ENCODE data around the gene ISLR2.
"Not testable (repeated sequence)": the region's sequence is repeated elsewhere in the genome, so short reads cannot be mapped to it uniquely, and the experiment has no call there.

Gene ISLR2, protein sequence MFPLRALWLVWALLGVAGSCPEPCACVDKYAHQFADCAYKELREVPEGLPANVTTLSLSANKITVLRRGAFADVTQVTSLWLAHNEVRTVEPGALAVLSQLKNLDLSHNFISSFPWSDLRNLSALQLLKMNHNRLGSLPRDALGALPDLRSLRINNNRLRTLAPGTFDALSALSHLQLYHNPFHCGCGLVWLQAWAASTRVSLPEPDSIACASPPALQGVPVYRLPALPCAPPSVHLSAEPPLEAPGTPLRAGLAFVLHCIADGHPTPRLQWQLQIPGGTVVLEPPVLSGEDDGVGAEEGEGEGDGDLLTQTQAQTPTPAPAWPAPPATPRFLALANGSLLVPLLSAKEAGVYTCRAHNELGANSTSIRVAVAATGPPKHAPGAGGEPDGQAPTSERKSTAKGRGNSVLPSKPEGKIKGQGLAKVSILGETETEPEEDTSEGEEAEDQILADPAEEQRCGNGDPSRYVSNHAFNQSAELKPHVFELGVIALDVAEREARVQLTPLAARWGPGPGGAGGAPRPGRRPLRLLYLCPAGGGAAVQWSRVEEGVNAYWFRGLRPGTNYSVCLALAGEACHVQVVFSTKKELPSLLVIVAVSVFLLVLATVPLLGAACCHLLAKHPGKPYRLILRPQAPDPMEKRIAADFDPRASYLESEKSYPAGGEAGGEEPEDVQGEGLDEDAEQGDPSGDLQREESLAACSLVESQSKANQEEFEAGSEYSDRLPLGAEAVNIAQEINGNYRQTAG

DNA sequence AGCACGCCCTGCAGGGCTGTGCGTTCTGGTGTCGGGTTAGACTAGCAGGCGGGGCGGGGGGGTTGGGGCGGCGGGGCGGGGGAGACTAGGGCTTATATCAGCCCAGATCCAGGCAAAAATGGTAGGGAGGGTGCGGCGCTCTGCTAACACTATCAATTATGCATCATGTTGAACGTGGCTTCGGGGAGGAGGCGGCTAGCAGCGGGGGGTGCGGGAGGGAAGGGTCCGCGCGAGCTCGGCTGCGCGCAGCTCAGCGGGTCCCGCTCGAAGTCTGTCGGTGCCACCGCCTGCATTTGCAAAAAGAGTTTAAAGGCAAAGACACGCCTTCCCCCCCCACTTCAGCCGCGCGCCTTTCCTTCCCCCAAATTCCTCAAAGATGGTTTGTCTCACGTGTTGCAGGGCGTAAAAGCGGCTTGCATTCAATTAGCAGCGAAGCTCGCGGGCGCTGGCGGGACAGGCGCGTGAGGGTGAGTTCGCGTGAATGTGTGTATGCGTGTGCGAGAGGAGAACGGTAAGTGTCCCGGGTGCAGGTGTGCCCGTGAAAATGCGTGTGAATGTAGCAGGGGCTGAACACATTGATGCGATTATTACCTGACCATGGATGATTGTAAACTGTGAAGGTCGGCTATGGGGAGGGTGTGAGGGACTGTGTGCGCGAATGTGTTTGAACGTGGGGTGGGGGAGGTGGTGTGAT, at the start of gene ISLR2:
Gene ISLR2, plus strand, starts transcription at position 432 of the 694 bp plus-strand sequence. CDS start 2,169 bp downstream, outside the sequence.
- no peak for DNase-seq (ENCODE audit: low read depth)

DNA sequence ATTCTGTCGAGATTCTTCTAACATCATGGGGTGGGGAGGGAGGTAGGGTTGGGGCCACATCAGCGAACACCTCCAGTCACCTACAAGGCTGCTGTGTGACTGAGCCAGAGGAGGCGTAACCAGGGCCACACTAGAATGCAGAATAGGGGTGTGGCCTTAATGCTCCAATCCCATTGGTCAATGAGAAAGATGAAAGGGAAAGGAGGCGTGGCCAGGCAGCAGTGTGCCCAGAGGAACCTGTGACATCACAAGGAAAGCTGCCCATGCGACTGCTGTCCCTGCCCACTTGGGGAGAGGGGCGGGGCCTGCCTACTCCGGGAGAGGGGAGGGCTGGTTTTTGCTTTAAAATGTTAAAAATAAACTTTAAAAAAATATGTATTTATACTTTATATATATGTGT, 47.9 kb upstream of the ISLR2 start, which contains the start of gene GOLGA6A:
Gene GOLGA6A, minus strand, starts transcription at position 101 of the 400 bp plus-strand sequence. Its CDS starts 41 bp downstream, at position 60.
- DNase-seq (ENCODE audit: low read depth), result not testable (repeated sequence)

DNA sequence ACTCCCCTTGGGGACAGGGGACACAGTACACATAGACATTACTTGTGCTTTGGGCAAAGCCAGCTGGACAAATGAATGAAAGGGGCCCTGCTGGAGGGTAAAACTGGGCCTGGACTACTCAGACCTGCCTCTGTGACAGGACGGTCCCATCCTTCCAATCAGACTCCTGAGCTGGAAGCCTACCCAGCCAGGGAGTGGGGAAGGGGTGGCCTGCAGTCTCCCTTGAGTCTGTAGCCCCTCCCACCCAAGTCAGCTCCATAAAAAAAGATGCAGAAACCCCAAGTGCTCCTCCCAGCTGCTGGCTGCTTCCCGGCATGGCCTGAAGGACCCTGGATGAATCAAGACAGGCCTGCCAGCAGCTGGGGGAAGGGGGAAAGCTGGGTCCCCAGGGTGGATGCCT, 35.8 kb upstream of the ISLR2 start:
- DNase-seq (ENCODE audit: low read depth), result not testable (repeated sequence)

DNA sequence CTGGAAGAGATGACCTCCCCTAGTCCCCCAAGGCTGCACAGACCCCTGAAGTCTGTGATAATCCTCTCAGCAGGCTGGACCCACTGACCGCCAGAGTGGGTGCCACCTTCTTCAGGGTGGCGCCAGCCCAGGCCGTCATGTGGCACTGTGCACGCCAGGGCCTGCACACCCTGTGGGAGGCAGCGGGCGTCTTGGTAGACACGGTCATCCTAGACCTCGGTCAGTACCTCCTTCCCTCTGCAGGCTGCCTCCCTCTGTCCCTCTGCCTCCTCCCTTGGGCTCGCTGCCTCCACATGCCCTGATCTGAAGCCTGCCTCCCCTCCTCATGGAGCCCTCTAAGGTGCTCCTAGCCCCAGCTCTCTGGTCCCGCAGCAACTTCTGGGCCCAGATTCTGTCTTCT, 34.8 kb upstream of the ISLR2 start:
- DNase-seq (ENCODE audit: low read depth), result not testable (repeated sequence)

DNA sequence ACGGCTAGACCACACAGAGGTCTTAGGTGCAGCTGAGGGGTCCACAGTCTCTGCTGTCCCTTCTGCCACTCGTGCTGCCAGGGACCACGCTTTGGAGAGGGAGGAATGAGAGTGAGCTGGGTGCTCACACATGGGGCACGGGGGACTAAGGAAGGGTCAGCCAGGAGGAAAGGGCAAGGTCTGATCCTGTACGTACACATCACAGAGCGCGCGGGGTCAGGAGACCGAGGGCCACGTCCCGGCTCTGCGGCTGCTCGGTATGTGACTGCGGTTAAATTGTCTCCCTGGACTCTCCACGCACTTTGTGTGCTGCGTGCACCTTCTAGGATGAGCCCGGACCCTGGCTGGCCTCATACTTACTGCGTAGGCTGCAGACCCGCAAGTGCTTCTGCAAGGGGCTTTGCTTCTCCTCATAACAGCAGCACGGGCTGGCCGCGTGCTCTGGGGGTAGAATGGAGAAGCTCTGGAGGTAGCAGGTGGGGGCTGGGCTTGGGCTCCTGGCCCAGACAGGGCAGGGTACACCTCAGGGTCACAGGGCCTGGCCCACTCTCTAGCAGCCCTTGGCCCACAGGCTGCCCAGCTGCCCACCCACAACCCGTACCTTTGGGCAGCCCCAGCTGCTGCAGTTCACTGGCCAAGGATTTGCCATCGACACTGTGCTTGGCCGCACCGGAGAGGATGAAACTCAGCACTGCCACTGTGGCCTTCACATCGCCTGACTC, 33.5 kb upstream of the ISLR2 start:
- DNase-seq (ENCODE audit: low read depth), result not testable (repeated sequence)

GRCh38 chr15:74099963-74100733, 30.2 kb upstream of the ISLR2 start:
- peak; percentile 49 for DNase-seq (ENCODE audit: low read depth)

DNA sequence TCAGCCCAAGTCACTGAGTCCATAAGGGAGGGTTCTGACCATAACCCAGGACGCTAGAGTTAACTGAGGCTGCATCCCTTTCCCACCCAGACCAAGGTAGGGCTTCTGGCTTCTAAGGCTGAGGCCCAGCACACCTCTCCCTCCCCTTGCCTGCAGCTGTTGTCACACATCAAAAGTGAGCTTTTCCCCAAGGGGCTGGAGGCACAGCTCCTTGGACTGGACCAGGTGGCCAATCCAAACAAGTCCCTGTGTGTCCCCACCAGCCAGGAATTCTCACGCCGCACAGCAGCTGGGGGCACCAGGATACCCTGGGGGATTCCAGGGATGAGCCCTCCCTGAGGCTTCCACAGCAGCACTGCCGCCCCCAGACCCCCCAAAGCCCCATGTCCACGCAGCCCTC, 22.3 kb upstream of the ISLR2 start:
- DNase-seq (ENCODE audit: low read depth), result no peak

GRCh38 chr15:74108611-74109010, 21.8 kb upstream of the ISLR2 start:
- not testable (repeated sequence) for DNase-seq (ENCODE audit: low read depth)

- no peak for DNase-seq (ENCODE audit: low read depth)
Measured at GRCh38 chr15:74109713-74110112, 20.7 kb upstream of the ISLR2 start.

DNA sequence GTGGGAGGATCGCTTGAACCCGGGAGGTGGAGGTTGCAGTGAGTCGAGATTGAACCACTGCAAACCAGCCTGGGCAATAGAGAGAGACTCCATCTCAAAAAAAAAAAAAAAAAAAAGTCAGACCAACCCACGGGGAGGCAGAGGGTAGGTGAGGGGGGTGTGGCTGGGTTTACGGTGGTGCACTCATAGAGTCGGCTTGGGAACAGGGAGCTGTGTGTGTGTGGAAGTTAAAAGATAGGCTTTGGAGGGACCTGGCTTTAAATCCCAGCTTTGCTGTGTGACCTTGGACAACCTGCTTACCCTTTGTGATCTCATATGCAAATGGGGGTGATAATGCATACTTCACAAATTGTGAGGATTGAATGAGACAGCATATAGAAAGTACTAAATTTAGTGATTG, 10.0 kb upstream of the ISLR2 start:
- DNase-seq (ENCODE audit: low read depth), result no peak

DNA sequence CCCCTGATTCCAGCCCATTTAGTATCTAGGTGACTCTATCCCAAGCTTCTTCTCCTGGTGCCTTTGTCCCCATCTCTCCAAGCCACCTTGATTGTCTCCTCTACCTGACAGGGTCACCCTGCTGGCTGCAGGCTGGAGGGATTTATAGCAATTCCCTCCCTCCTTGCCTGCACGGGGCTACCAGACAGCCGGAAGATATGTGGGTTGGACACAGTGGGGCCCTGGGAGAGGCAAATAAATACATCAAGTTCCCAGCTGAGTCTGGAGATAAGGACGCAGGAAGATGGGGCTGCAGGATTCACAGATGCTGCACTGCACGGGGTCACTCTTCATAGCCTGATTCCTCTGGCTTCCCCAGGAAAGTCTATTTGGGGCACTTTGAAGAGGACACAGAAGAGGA, 9.3 kb upstream of the ISLR2 start:
- no peak for DNase-seq (ENCODE audit: low read depth)

- DNase-seq (ENCODE audit: low read depth), result no peak
Measured at GRCh38 chr15:74121858-74122257, 8.5 kb upstream of the ISLR2 start.

GRCh38 chr15:74122403-74123130, 7.8 kb upstream of the ISLR2 start:
- no peak for DNase-seq (ENCODE audit: low read depth)

DNA sequence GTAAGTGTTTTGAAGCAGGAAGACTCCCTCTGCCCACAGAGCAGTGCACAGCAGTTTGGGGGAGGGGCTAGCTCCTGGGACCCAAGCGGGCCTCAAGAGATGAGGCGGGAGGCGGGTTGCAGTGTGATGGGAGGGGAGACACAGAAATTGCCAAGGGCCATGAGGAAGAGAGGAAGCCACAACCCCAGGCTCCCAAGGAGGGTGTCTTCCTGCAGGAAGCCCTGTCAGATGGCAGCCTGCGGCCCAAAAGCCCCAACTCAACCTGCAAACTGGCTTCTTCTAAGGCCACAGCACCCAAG, 7.3 kb upstream of the ISLR2 start:
- no peak for DNase-seq (ENCODE audit: low read depth)

DNA sequence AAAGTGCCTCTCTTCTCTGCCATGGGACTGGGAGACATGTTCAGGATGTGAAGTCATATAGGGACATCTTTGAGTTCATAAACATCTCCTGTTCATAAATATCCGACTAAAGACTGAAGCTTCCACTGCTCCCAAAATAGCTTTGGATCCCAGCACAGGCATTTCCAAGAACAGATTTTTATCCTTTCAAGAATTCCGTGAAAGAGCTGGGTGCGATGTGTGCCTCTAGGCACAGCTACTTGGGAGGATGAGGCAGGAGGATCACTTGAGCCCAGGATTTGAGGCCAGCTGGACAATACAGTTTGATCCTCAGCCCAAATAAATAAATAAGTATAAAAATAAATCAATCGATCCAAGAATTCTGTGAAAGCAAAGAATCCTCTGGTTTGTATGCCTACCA, 6.7 kb upstream of the ISLR2 start:
- DNase-seq (ENCODE audit: low read depth), result no peak

DNA sequence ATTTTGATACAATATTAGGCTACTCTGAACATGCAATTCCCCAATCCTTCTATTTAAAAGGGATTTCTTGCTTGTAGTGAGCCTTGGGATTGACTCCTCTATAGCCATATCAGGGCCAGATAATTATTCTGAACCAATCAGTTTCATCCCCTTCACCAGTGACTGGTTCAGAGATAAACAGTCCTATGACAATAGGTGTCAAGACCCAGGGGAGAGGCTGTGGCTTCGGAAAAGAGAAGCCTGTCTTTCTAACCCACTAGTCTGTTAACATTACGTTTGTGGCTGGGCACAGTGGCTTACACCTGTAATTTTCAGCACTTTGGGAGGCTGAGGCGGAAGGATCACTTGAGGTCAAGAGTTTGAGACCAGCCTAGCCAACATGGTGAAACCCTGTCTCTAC, 6.2 kb upstream of the ISLR2 start:
- DNase-seq (ENCODE audit: low read depth), result no peak

DNA sequence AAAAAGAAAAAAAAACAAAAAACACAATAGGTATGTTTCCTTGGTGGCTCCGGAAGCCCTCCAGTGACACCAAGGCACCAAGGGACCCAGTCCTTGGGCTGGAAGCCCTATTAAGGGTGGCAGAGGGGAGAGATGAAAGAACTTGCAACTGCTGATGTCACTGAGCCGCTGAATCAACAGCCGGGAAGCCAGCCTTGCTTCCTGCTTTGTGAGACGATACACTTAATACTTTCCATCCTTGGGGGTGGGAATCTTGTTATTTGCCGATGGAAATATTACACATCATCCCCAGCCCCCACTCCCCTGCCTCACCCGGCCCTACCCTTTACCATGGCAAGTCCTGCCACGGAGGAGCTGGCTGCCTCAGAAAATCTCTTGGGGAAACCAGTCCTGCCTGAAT, 5.6 kb upstream of the ISLR2 start:
- DNase-seq (ENCODE audit: low read depth), result no peak

DNA sequence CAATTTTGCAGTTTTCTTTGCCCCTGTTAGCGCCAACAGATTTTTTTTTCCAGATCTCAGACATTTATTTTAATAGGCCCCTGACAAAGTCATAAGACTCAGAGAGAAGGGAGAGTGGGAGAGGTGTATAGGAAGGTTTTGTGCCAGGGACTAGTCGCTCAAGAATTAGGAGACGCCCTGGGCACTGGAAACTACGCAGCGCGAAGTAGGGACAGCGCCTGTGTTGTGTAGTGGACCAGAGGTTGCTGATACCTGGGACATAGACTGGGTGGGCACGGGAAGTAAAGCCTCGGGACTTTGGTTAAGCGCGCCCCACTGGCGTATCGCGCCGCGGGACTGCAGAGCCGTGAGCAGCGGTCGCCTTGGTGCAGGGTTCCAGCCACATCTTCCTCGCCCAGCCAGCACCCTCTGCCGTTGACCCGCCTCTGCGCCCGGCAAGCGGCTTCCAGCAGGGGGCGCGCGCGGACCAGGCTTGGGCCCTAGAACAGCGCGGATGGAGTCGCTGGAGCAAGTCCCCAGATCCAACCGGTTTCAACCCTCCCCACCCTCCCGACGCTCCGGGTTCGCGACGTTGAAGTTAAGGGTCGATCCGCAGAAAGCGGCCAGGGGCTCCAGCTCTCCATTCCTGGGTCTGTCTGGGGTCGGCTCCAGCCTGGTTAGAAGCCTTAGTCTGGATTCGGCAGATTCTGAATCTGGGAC, 3.0 kb upstream of the ISLR2 start:
- DNase-seq (ENCODE audit: low read depth), result peak; percentile 76

DNA sequence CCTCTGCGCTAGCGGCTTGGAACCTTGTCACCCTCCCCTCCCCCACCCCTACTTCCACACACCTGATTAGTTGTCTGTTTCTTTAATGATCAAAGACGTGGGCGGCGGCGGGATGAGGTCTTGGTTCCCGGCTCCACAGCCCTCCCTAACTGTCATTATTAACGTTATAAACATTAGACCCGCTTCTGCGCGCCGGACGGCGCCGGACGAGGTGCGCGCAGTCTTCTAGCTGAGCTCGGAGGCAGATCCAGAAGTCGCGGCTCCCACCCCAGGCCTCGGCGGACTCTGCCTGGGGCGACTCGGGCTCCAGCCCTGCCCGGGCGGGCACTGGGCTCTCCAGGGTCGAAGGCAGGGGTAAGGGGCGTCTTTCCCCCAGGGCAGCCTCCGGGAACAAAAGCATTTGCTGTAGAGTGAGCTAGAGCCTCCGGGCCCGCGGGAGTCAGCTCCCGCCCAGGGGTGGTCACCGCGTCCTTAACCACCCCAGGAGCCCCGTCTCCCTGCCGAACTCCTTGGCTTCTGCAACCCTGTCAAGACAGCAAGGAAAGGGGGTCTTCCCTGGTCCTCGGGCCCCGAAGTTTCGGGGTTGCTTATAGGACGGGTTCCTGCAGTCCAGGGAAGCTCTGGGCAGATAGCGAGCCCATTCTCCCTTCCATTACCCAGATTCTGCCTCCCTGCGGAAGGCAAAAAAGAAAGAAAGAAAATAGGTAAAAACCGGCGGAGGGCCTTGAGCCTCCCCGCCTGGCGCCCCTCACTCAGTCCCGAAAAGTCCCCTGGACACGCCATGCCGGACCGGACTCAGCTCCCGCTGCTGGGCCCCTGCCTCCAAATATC, 2.2 kb upstream of the ISLR2 start:
- no peak for DNase-seq (ENCODE audit: low read depth)

Data from activated gamma-delta T cell treated with anti-CD3 and anti-CD28 coated beads, Interleukin-2, amount 50 U/mL, for 16 hours (primary cell).